Measurements from ENCODE around the gene MYEOV. TPM values are rescaled to one million over a fixed set of nuclear protein-coding genes. Genes with fewer than 3 reads are reported as not detected.

Gene MYEOV
- total and polyA plus RNA-seq, 9 of the 15 experiments (the other 6 are each of a cell fraction or from before 2014, with no cell fraction given), result 10.2 to 133 (median 32.2) TPM

GRCh38 chr11:69250186-69251056 lies 43.5 kb upstream of the MYEOV start:
- no peaks in the 10 kb centered on the region for H3K36me3 ChIP-seq (ENCODE audit: control insufficient read depth, insufficient read depth, low read length)
- DNase-seq (ENCODE audit: extremely low read depth in 1 of 4, low spot score in 3 of 4) (no peak), ATAC-seq (no peak), FAIRE-seq (peak; percentile 26)
- intact Hi-C loops (cut with micrococcal nuclease), result no loop called here
- peaks cover 0 to 6% of the 10 kb centered on the region in 2 experiments; a peak in 1 of 5 replicates for H3K4me1 ChIP-seq (replicated peaks in 1 of 2; ENCODE audit: control insufficient read depth in 2 of 2, insufficient read depth in 2 of 2, low read length in 2 of 2)
- no peak overlapping the region for H3K4me3 ChIP-seq
- no peak overlapping the region for H3K4me2 ChIP-seq (ENCODE audit: insufficient read depth, low read length)
- POLR2A ChIA-PET, result interaction anchor here (0.7 kb wide), 1 partner anchor 135 kb away, joined by 3 read pairs; no protein-coding TSS in a partner anchor
- CTCF ChIA-PET (ENCODE audit: low intra/inter-chr PET ratio), result no interaction called here
- no peaks in the 10 kb centered on the region for H4K20me1 ChIP-seq (replicated peaks; ENCODE audit: control insufficient read depth, insufficient read depth, low read length)
- no peaks in the 10 kb centered on the region for H3K9me1 ChIP-seq (ENCODE audit: control insufficient read depth, insufficient read depth, low read length)
- under 1% methylated on average over 15 of the region's 16 CpGs for WGBS (ENCODE audit: insufficient coverage, low coverage, missing lambda C conversion rate)
- no peak overlapping the region for H3K27ac ChIP-seq (ENCODE audit: extremely low read depth, low read depth, low read length)
- H3K79me2 ChIP-seq (ENCODE audit: control insufficient read depth, insufficient read depth, low read length), result no peaks in the 10 kb centered on the region
- in situ Hi-C loops (cut with MboI), result no loop called here
- H3K9ac ChIP-seq (ENCODE audit: insufficient read depth in 1 of 2, low read depth in 2 of 2, low read length in 2 of 2), result no peak overlapping the region
- no peaks in the 10 kb centered on the region; the same call in none of the 2 replicates for H3K9me3 ChIP-seq (replicated peaks; ENCODE audit: control insufficient read depth, insufficient read depth, low read depth, low read length)
- H2AFZ ChIP-seq (ENCODE audit: low read depth, low read length), result no peak overlapping the region
- H3K27me3 ChIP-seq (ENCODE audit: control insufficient read depth in 2 of 2, insufficient read depth in 2 of 2, low read length in 2 of 2), result peaks cover 38 to 56% of the 10 kb centered on the region in 2 experiments
- BruUV-seq (replicated peaks), result no TSS peak
- TF ChIP-seq MBD1 (CRISPR knock-in tag; IDR thresholded peaks at IDR 0.05) (no peak), NFRKB (IDR thresholded peaks at IDR 0.05; ENCODE audit: low read depth) (no peak), POLR2H (tag; IDR thresholded peaks at IDR 0.05; ENCODE audit: low read depth) (no peak), NONO (IDR thresholded peaks at IDR 0.05; ENCODE audit: low read depth in 2 of 2, low read length in 1 of 2) (no peak), FUS (optimal IDR thresholded peaks at IDR 0.05; ENCODE audit: low read depth, low read length) (no peak), ZBTB2 (IDR thresholded peaks at IDR 0.05) (no peak), TGIF2 (CRISPR knock-in tag; IDR thresholded peaks at IDR 0.05) (no peak), DIDO1 (tag; IDR thresholded peaks at IDR 0.05; ENCODE audit: low read depth) (no peak), CAMTA2 (CRISPR knock-in tag; conservative IDR thresholded peaks at IDR 0.05) (no peak), BHLHE40 (IDR thresholded peaks at IDR 0.05; ENCODE audit: low read length) (no peak), FOXJ2 (tag; IDR thresholded peaks at IDR 0.05) (no peak)
- TF ChIP-seq, protein P1, sequence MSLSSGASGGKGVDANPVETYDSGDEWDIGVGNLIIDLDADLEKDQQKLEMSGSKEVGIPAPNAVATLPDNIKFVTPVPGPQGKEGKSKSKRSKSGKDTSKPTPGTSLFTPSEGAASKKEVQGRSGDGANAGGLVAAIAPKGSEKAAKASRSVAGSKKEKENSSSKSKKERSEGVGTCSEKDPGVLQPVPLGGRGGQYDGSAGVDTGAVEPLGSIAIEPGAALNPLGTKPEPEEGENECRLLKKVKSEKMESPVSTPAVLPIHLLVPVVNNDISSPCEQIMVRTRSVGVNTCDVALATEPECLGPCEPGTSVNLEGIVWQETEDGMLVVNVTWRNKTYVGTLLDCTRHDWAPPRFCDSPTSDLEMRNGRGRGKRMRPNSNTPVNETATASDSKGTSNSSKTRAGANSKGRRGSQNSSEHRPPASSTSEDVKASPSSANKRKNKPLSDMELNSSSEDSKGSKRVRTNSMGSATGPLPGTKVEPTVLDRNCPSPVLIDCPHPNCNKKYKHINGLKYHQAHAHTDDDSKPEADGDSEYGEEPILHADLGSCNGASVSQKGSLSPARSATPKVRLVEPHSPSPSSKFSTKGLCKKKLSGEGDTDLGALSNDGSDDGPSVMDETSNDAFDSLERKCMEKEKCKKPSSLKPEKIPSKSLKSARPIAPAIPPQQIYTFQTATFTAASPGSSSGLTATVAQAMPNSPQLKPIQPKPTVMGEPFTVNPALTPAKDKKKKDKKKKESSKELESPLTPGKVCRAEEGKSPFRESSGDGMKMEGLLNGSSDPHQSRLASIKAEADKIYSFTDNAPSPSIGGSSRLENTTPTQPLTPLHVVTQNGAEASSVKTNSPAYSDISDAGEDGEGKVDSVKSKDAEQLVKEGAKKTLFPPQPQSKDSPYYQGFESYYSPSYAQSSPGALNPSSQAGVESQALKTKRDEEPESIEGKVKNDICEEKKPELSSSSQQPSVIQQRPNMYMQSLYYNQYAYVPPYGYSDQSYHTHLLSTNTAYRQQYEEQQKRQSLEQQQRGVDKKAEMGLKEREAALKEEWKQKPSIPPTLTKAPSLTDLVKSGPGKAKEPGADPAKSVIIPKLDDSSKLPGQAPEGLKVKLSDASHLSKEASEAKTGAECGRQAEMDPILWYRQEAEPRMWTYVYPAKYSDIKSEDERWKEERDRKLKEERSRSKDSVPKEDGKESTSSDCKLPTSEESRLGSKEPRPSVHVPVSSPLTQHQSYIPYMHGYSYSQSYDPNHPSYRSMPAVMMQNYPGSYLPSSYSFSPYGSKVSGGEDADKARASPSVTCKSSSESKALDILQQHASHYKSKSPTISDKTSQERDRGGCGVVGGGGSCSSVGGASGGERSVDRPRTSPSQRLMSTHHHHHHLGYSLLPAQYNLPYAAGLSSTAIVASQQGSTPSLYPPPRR (CRISPR knock-in tag; IDR thresholded peaks at IDR 0.05; ENCODE audit: borderline replicate concordance), result no peak

Measured in K562 (cell line).